H1 (cell line): ENCODE data around the gene APLP1. TPM values are rescaled to one million over a fixed set of nuclear protein-coding genes. Genes with fewer than 3 reads are reported as not detected.

Source experiments
- CTCF ChIP-seq, 3 experiments: IDR thresholded peaks; 1 replicate in 2 of 3; 2 replicates in 1 of 3; pipeline versions ENCODE4 v1.5.1 to v1.6.1; 2011; ENCODE audit warnings: low read length in 3 of 3, mild to moderate bottlenecking in 3 of 3, inconsistent platforms in 2 of 3, low read depth in 1 of 3, moderate library complexity in 1 of 3; ENCODE audit not compliant: insufficient read depth in 1 of 3; ENCODE audit errors: control extremely low read depth in 1 of 3
- RBBP5 ChIP-seq: IDR thresholded peaks from 2 replicates; pipeline ENCODE4 v1.7.1; 2012; ENCODE audit warnings: low read depth, mild to moderate bottlenecking, inconsistent platforms, low read length, moderate library complexity, borderline replicate concordance
- RFX5 ChIP-seq: IDR thresholded peaks from 2 replicates; pipeline ENCODE4 v1.6.1; 2011; ENCODE audit warnings: low read depth, low read length, improper control_type of control experiment, borderline replicate concordance
- YY1 ChIP-seq: IDR thresholded peaks from 2 replicates; pipeline ENCODE4 v1.6.1; 2011; ENCODE audit warnings: low read depth, mild to moderate bottlenecking, low read length
- polyA plus RNA-seq, 7 experiments: library from polyadenylated mRNA; depleted of rRNA in 3 of 7; stranded (reverse) in 5 of 7; unstranded in 2 of 7; fragments of >200 nt in 5 of 7; fragments of 200-250 nt in 2 of 7; gene quantifications; 1 replicate in 5 of 7; 2 replicates in 1 of 7; 4 replicates in 1 of 7; pipeline versions ENCODE4 v1.2.1 to v1.2.3, GENCODE V29; 2011 to 2013; ENCODE audit warnings: missing spikeins in 2 of 7, mixed read lengths in 2 of 7
- total RNA-seq: library from RNA; stranded (reverse); fragmentation: NEBNext Ultra II Directional; extraction: Animal tissue kit (Norgen Biotek cat#: 25700); gene quantifications from 2 replicates; pipeline ENCODE4 v1.2.1, GENCODE V29; 2021

Gene APLP1
- total and polyA plus RNA-seq, 2 of the 8 experiments (the other 6 are each of a cell fraction or from before 2014, with no cell fraction given), result 19.9 to 22.0 TPM

GRCh38 chr19:35898499-35898809, 30.1 kb downstream of the APLP1 start (continued):
- TF ChIP-seq CTCF (IDR thresholded peaks at IDR 0.05; ENCODE audit: control extremely low read depth in 1 of 3, insufficient read depth in 1 of 3, low read depth in 1 of 3, low read length in 3 of 3), result no peak
- TF ChIP-seq YY1, result no peak
- TF ChIP-seq RBBP5, result no peak
- no peak for TF ChIP-seq RFX5
